Renal cortical epithelial cell (primary cell): ENCODE results near the gene NCOR1. TPM values are rescaled to one million over a fixed set of nuclear protein-coding genes. Genes with fewer than 3 reads are reported as not detected.
"Not testable (repeated sequence)": the region's sequence is repeated elsewhere in the genome, so short reads cannot be mapped to it uniquely, and the experiment has no call there.

Experiments used
- DNase-seq: peaks from one replicate; pipeline ENCODE4 v3.0.0-alpha.2; 2011; ENCODE audit warnings: low read depth
- total RNA-seq: library from RNA; depleted of rRNA; stranded (reverse); fragments of >200 nt; gene quantifications from 2 replicates; pipeline ENCODE4 v1.2.3, GENCODE V29; 2014

NCOR1 gene
- total RNA-seq, 1 donor from 2014 or later = 159 TPM

DNA sequence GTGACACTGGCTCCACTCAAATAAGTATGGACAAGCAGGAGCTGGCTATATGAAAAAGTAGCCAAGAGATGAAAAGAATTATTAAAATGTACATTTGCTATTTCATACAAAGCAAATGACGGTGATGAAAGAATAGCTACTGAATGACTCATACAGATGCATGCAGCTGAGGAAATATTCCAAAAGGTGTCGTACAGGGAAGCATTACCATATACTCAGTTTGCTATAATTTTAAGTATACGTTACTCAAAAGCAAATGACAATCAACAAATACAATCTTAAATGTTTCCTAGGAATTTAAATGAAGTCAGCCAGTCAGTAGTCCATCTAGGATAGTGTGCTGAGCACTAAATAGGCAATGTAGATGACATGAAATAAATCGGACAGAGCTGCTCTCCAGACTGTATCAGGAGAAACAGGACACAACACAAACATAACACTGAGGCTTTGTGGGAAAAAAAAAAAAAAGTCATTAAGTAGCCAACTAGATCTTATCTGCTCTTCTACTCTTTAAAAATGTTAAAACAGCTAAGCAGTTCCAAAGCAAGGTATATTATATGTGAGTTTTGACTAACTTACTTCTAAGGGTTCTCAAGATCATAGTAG, 65.0 kb downstream of the NCOR1 start:
- DNase-seq = peak; percentile 23

DNA sequence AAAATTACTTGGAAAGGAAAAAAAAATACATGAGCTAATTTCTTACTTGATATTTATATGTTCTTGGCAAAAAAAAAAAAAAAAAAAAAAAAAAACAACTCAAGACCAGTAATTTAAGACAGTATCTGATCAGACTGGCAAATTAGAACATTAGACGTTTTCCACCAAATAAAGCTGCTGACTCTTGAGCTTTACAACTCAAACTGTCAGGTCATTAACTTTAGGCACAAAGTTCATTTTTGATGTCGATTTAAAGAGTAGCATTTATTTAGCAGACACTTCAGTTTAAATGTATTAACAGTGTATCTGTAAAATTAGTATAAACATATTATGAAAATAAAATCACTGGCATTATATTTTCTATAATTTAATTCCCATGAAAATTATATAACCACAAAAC, 66.7 kb downstream of the NCOR1 start:
- no peak for DNase-seq

DNA sequence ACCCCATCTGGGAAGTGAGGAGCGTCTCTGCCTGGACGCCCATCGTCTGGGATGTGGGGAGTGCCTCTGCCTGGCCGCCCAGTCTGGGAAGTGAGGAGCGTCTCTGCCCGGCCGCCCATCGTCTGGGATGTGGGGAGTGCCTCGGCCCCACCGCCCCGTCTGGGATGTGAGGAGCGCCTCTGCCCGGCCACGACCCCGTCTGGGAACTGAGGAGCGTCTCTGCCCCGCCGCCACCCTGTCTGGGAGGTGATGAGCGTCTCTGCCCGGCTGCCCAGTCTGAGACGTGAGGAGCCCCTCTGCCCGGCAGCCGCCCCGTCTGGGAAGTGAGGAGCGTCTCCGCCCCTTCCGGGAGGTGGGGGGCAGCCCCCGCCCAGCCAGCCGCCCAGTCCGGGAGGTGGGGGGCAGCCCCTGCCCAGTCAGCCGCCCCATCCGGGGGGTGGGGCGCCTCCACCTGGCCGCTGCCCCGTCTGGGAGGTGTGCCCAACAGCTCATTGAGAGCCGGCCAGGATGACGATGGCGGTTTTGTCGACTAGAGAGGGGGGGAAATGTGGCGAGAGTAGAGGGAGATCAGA, 69.9 kb downstream of the NCOR1 start:
- not testable (repeated sequence) for DNase-seq

DNA sequence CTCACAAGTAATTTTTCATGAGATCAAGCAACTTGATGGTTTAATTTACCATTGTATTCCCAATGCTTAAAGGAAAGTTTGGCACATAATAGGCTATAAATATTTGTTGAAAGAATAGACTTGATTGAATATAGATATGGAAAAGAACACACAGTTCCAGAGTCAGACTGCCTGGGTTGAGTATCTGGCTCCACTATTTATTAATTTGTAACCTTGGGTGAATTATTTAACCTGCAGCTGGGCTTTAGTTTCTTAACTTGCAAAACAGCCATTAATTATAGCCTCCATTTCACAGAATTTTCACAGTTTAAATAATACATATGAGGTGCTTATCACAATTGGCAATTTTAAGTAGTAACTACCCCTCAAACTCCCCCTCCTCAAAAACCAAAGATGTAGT, 73.6 kb downstream of the NCOR1 start:
- DNase-seq = peak; percentile 28

DNA sequence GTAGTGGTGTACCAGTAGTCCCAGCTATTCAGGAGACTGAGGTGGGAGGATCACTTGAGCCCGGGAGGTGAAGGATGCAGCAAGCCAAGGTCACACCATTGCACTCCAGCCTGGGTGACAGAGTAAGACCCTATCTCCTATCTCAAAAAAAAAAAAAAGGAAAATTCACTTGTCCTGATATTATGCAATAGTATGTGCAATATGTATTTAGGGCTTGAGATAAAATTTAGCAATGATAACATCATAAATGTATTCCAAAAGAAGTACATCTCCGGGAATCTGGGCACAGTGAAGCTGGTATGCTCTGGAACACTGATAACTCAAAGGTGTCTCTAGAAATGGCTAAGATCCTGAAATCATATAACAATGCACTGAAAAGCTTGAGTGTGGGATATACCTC, 74.5 kb downstream of the NCOR1 start:
- no peak for DNase-seq

DNA sequence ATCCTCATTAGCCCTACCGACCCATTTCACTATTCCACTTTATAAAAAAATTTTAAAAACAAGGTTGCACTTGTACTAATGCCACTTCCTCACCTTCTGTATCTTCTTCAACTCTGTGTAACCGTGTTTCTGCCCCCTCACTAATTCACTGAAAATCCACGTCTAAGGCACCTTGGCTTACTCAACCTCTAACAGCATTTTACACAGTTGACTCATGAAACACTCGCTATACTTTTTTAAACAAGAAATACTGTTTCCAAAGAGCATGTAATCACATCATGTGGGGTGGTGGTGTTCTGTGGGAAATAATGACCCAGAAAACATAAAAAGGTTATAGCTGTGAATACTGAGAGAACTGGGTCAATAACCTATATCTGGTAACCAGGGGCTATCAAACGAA, 79.9 kb downstream of the NCOR1 start:
- DNase-seq = no peak

DNA sequence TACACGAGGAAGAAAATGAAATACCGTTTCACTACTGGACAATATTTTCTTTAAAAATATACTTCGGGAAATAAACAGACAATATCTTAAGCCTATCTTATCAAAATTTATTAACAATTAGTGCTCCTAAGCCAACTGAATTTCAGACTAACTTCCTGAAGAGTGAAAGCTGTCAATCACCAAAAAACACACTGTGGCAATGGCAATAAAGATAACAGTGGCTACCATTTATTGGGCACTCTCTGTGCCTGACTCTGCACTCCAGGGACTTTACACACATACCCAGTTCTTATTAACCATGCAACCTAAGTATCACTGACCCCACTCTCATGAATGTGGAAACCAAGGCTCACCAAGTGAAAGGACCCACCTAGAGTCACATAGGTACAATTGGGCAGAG, 83.7 kb downstream of the NCOR1 start:
- no peak for DNase-seq

DNA sequence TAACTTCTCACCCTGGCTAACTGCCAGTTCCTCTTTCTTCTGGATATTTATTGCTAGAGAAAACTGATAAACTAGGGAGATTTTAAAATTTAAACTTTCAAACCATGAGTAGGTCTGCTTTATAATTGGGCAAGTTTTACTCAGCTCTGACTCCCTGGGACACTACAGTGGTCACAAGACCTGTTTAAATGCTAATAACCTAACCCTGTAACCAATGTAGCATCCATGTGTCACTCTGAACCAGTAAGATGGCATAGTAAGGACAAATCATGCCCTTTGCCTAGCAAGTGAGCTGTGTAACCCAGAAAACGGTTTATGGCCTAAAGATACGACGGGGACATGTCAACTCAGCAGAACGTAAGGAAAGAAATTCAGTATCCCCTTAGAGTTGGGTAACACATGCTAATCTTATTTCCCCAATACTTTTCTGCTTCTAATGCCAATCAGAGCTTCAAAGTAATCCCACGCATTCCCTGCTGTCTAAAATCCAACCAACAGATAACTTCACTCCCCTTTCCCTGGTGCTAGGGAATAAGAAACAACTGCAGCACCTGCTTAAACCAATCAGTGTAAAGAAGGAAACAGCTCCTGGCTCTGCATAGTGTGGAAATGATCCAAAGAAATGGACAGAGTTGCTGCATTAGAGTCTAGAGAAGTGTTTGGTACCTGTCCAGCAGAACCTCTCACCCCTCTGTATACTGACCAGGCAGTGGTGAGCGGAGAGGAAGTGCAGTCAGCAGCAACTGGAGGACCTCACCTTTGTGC, 85.7 kb downstream of the NCOR1 start:
- no peak for DNase-seq

DNA sequence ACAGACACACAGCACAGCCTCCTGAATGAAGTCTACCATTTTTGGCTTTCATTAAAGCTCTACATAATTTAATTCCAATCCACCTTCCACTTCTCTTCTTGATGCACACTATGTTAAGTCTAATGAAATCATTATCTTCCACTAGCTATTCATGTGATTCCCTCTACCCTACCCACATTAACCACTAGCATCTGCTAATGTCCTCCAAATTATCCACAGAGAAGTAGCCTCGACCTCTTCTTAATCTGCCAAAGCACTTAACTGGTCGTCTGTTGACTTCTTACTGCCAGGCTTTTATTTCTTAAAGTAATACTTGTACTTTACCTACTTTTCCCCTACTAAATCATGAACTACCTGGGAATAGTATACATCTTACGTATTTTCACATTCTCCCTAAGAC, 91.8 kb downstream of the NCOR1 start:
- DNase-seq = no peak

DNA sequence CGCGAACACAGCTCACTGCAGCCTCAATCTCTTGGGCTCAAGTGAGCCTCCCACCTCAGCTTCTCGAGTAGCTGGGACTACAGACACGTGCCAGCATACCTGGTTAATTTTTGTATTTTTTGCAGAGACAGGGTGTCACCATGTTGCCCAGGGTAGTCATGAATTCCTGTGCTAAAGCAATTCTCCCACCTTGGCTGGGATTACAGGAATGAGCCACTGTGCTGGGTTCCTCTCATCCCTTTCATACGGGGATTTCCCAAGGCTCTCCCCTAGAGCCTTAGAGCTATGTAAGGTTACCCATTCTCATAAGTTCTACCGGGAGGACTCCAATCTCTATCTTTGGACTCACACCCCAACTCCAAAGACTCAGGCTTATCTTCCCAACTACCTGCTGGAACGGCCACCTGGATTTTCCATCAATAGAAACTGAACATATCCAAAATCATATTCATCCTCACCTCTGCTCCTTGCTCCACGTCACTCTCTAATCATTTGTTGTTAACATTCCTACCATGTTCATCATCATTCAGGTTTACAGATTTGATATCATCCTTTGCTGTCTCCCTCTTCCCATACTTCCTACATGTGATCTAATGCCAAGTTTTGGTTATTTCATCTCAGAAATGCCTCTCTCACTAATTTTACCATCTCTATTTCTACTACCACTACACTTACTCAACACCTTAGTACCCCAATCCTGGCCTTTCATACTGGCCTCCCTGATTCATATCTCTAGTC, 92.5 kb downstream of the NCOR1 start:
- DNase-seq = no peak

DNA sequence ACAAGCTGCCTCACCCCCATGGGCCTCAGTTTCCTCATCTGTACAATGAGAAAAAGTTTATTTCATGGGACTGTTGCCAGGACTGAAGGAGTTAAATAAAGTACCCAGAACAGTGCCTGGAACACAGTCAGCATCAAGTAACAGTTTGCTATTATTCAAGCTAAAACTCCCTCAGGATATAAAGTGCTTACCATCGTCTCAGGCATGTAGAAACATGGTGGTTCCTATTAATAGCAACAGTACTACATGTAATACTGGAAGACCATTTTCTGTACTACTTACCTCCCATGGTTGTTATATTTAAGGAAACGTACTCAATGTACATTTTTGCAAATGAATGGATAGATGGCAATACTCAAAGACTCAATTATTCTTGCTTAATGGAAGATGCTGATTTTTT, 93.4 kb downstream of the NCOR1 start:
- no peak for DNase-seq

DNA sequence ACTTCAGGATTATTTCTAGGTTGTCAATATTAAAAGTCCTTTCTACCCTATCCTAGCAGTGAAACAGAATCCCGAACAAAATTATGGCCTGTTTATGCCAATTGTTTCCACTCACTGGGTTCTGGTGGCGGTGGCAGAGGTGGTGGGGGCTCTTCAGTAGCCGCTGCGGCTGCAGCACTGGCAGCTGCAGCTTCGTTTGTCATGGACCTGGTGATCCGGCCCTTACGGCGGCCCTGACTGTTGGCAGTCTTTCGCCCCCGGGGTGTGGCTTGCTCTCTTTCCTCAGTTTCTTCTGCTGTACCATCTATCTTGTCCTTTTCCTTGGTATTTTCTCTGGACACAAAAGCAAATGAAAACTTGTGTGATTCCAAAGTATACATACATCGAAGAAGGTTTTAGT, 94.4 kb downstream of the NCOR1 start:
- DNase-seq = no peak

DNA sequence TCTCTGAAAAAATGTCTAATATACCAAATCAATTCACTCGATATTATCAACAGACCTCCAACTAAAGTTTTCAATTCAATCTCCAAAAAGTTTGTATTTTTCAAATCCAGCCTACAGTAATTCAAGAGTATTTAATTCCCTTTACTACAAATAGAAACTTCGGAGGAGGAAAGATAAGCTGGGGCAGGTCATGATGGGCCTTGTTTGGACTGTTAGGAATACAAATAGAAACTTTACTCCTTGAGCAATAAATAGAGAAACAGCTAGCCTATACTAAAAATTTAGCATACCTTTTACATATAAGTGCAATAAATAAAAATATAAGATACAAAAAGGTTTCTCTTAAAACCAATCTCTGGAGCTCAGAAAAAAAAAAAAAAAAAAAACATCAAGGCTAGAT, 98.2 kb downstream of the NCOR1 start:
- no peak for DNase-seq

DNA sequence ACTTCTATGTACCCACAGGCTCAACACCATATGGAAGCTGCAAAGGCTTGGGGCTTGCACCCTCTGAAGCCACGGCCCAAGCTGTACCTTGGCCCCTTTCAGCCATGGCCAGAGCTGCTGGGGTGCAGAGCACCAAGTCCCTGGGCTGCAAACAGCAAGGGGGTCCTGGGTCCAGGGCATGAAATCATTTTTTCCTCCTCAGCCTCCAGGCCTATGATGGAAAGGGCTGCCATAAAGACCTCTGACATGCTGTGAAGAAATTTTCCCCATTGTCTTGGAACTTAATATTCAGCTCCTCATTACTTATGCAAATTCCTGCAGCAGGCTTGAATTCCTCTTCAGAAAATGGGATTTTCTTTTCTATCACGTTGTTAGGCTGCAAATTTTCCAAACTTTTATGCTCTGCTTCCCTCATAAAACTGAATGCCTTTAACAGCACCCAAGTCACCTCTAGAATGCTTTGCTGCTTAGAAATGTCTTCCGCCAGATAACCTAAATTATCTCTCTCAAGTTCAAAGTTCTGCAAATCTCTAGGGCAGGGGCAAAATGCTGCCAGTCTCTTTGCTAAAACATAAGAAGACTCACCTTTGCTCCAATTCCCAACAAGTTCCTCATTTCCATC, 100.1 kb downstream of the NCOR1 start:
- DNase-seq = not testable (repeated sequence)

DNA sequence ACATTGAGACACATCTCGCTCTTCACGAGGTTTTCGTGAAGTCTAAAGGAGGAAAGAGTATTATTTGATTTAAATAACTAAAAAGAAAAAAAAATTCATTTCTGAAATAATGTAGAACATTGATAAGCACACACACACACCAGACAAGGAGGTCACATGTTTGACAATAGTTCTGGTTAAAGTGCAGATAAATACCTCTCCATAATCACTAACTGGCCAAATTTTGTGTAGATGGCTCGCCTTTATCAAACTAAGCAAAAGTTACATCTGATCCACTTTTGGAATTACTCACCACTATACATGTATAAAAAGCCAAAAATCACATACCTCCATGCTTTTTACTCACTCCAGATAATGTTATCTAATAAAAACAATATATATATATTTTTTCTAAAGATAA, 106.5 kb downstream of the NCOR1 start:
- DNase-seq = no peak

DNA sequence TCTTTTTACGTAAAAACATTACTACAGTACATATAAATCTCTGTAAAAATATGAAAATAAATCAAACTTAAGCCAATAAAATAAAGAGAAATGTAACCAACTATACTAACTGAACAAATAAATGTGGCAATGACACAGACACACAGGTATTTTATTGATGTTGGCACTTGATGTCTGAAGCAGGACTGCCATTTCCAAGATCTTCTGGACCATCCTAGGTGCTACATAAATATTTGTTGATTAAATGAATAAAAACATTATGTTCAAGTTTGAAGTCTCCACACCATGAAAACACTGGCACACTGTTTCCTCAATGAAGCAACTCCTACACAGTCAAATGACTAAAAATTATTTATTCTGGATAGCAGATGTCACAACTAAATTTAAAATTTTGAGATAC, 106.9 kb downstream of the NCOR1 start:
- DNase-seq = no peak

DNA sequence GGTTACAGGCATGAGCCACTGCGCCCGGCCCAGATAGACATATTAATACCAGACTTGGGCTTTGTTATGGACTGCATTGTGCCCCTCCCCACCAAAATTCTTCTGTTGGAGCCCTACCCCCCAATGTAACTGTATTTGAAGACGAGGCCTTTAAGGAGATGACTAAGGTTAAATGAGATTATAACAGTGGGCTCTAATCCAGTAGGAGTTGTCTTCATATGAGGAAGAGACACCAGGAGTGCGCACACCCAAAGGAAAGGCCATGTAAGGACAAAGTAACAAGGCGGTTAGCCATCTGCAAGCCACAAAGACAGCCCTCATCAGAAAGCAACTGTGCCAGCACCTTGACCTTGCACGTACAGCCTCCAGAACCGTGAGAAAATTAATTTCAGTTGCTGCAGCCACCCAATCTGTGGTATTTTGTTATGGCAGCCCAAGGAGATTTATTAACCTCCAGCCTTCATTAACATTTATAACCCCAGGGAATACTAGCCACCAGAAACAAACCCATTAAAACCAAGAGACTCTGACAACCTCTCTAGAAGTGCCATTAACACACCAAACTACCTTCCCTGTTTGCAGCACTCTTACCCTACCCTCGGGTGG, 108.1 kb downstream of the NCOR1 start:
- DNase-seq = peak; percentile 55

DNA sequence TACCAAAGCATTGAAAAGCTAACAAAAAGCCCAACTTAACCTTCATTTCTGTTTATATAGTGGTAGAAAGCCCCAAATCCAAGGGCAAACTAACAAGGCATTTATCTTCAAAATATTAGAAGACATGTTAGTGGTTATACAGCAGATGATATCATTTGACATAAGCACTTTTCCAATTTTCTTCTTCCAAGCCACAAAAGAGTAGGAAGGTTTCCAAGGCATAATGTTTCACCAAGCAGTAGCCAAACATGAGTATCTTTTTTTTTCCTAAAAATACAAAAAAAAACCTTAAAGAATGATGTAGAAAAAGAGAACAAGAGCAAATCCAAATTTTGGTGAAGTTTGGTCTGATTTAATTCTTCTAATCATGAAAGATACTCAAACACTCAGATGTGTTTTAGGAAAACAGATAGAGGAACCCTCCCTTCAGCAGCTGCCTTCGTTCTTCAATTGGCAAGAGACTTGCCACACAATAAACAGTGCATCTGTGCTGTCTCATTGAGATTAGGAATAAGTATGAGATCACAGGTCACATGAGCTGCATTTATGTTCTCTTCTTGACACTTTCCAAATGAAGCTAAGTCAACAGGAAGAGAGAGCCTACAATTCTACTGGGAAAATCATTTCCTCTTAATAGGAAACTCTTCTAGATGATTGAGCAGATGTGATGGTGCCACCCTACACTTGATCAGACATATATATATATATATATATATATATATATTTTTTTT, 109.0 kb downstream of the NCOR1 start:
- peak; percentile 27 for DNase-seq

DNA sequence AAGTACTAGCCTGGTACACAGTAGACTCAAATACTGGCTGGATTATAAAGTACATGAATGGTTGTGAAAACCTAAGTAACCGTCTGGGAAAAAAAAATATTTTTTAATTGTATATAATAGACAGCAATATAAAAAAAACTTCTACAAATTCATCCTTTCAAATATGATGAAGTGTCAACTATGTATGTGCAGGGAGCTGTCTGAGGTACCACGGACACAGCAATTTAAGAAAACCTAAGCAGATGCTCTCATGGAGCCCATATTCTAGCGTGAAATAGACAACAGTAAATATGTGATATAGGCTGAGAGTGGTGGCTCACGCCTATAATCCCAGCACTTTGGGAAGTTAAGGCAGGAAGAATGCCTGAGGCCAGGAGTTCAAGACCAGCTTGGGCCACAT, 111.1 kb downstream of the NCOR1 start:
- no peak for DNase-seq

DNA sequence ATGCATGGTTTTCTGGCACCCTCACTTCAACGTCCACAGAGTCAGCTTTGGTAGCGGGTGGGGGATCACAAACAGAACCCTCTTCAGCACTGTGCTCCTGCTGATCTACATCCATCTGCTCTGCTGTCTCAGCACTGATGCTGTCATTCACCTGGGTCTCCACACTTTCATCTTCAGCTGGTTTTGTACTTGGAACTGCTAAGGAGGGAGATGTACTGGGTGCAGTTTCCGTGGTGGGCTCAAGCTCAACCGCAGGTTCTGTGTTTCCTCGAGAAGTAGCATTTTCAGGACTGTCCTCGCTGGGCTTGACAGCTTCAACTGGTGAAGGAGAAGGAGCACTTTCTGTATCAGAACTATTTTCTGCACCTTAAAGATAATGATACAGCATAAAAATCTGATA, 113.9 kb downstream of the NCOR1 start:
- no peak for DNase-seq

DNA sequence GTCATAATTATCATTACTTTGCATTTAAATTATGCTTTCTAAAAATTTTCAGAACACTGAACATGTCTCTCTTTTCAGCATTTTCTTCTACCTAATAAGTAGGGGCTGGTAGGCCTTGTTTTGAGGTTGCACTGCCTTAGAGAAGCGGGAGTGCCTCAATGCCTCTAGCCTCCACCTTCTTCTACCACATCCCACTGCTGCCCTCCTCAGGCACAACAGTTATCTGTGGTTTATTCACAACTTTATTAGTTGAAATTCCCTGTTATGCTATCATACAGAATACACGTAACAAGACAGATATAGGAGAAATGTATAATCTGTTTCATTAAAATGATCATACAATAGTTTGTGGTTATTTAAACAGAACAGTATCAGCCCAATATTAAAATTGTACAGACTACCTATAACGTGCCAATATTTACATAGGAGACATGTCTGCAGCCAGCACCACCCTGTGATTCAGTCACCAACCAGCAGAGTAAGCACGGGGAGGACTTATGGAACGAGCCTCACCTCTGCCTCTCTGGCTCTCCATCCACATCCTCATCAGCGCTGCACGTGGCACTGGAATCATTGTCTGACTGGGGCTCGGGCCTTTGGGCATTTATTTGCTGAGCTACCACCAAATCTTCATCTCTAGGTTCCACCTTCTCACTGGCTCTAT, 114.5 kb downstream of the NCOR1 start:
- DNase-seq = no peak
